Endothelial cell of umbilical vein (primary cell): Measurements from ENCODE around the gene SRRM2.

Experiments used
- CTCF ChIP-seq, 2 donors: IDR thresholded peaks; 1 replicate in 1 of 2; 2 replicates in 1 of 2; pipeline ENCODE4 v1.5.1; 2011; ENCODE audit warnings: low read length in 2 of 2, mild to moderate bottlenecking in 2 of 2, moderate library complexity in 2 of 2, control low read depth in 1 of 2, inconsistent platforms in 1 of 2, low read depth in 1 of 2; ENCODE audit not compliant: insufficient read depth in 1 of 2; ENCODE audit errors: extremely low read depth in 1 of 2
- MAX ChIP-seq: IDR thresholded peaks from 2 replicates; pipeline ENCODE4 v1.6.1; 2011; ENCODE audit not compliant: insufficient read depth, insufficient read length
- MYC ChIP-seq: IDR thresholded peaks from one replicate; pipeline ENCODE4 v1.6.1; 2011; ENCODE audit warnings: mild to moderate bottlenecking, low read depth, low read length

- TF ChIP-seq MYC (no peak), MAX (no peak), CTCF (IDR thresholded peaks at IDR 0.05; ENCODE audit: extremely low read depth in 1 of 2, insufficient read depth in 1 of 2, low read depth in 1 of 2, low read length in 2 of 2) (no peak)
Observed at GRCh38 chr16:2706085-2706484, 46.4 kb upstream of the SRRM2 start.
